ENCODE data around the gene CHRNG. TPM values are rescaled to one million over a fixed set of nuclear protein-coding genes. Genes with fewer than 3 reads are reported as not detected.

The CHRNG gene
- total and polyA plus RNA-seq, 2 donors (not counting 1 experiment from before 2014, with no cell fraction given): not detected

DNA sequence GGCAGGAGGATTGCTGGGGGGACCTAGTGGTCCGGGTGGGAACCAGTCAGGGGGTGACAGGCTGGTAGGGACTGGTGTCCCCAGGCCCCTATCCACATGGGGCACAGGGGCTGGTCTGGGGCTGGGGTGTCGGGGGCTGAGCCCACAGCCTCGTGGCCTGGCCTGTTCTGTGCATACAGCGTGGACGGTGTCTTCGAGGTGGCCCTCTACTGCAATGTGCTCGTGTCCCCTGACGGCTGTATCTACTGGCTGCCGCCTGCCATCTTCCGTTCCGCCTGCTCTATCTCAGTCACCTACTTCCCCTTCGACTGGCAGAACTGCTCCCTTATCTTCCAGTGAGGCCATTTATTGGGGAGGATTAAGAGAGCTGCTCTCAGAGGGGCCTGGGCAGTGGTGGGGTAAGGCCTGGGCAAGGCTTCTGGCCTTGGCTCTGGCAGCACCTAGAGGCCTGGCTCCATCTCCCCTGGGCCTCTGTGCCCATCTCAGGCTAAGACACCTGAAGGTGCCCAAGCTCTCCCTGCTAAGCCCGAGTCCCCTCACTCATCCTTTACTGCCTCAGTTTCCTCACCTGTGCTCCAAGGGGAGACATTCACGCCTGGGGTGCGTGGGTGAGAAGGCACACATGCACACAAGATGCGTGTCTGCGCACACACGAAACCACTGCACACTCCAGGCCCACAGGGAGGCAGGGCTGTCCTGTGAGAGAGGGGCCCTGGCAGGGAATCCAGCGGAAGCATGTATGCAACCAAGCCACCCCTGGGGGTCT is 1.9 kb downstream of the CHRNG start:
- Histone ChIP-seq H3K9ac (ENCODE audit: insufficient read depth, low read length) (no peak overlapping the region), H3K27me3 (ENCODE audit: control insufficient read depth, insufficient read depth, low read length) (peaks cover 6% of the 10 kb centered on the region), H3K4me2 (ENCODE audit: extremely low read depth, insufficient read depth, low read length) (no peak overlapping the region), H4K20me1 (ENCODE audit: control insufficient read depth, extremely low read depth, insufficient read depth, low read length) (no peaks in the 10 kb centered on the region), H3K4me1 (ENCODE audit: control insufficient read depth, extremely low read depth, insufficient read depth, low read length) (no peaks in the 10 kb centered on the region), H3K36me3 (ENCODE audit: control insufficient read depth, insufficient read depth, low read length) (no peaks in the 10 kb centered on the region), H3K27ac (ENCODE audit: insufficient read depth, low read length) (no peak overlapping the region), H3K4me3 (replicated peaks in 1 of 4; ENCODE audit: control extremely low read depth in 1 of 4, insufficient read depth in 1 of 4, low read depth in 3 of 4, low read length in 4 of 4) (no peak overlapping the region), H3K79me2 (ENCODE audit: control insufficient read depth, insufficient read depth, low read length) (no peaks in the 10 kb centered on the region), H3K9me3 (ENCODE audit: control insufficient read depth, insufficient read depth, low read depth, low read length) (no peaks in the 10 kb centered on the region), H2AFZ (ENCODE audit: low read length) (no peak overlapping the region)
- no peak for DNase-seq (ENCODE audit: low read depth in 2 of 2)
- TF ChIP-seq EZH2 (IDR thresholded peaks at IDR 0.05; ENCODE audit: low read length, missing control alignments): no peak
- no peak for TF ChIP-seq CTCF (conservative IDR thresholded peaks at IDR 0.05 in 1 of 2, IDR thresholded peaks at IDR 0.05 in 1 of 2; ENCODE audit: low read depth in 1 of 2, low read length in 2 of 2)

DNA sequence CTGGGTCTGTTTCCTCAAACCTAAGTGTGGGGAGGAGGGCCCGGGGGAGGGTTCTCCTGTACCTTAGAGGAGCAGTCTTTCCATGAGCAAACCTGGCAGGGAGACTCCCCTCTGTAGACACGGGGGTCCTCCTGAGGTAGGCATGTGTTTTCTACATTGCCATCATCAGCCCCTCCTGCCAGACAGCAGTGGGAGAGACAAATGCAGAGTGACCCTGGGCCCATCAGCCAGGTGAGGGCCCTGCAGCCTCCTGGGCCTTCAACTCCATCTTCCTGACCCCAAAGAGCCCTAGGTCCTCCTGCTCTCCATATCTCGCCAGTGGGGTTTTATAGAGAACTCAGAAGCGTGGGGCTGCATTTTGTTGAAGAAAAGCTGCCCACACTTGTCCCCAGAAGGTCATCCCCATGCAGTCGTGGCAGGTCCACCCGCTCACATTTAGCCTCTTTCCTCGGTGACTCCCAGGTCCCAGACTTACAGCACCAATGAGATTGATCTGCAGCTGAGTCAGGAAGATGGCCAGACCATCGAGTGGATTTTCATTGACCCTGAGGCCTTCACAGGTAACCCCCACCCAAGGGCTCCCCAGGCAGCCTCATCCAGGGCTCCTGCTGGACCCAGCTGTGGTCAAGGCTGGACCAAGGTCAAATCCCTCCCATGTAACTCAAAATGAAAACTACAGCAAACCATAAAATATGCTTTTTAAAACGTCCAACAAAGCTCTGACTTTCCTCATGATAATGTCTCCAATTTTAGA is 2.6 kb downstream of the CHRNG start:
- Histone ChIP-seq H3K4me2 (ENCODE audit: extremely low read depth, insufficient read depth, low read length) (no peak overlapping the region), H4K20me1 (ENCODE audit: control insufficient read depth, extremely low read depth, insufficient read depth, low read length) (no peaks in the 10 kb centered on the region), H3K27me3 (ENCODE audit: control insufficient read depth, insufficient read depth, low read length) (peaks cover 6% of the 10 kb centered on the region), H3K9ac (ENCODE audit: insufficient read depth, low read length) (no peak overlapping the region), H3K9me3 (ENCODE audit: control insufficient read depth, insufficient read depth, low read depth, low read length) (no peaks in the 10 kb centered on the region), H3K79me2 (ENCODE audit: control insufficient read depth, insufficient read depth, low read length) (no peaks in the 10 kb centered on the region), H3K4me3 (replicated peaks in 1 of 4; ENCODE audit: control extremely low read depth in 1 of 4, insufficient read depth in 1 of 4, low read depth in 3 of 4, low read length in 4 of 4) (no peak overlapping the region), H2AFZ (ENCODE audit: low read length) (no peak overlapping the region), H3K27ac (ENCODE audit: insufficient read depth, low read length) (no peak overlapping the region), H3K36me3 (ENCODE audit: control insufficient read depth, insufficient read depth, low read length) (no peaks in the 10 kb centered on the region), H3K4me1 (ENCODE audit: control insufficient read depth, extremely low read depth, insufficient read depth, low read length) (no peaks in the 10 kb centered on the region)
- no peak for TF ChIP-seq CTCF (conservative IDR thresholded peaks at IDR 0.05 in 1 of 2, IDR thresholded peaks at IDR 0.05 in 1 of 2; ENCODE audit: low read depth in 1 of 2, low read length in 2 of 2)
- no peak for TF ChIP-seq EZH2 (IDR thresholded peaks at IDR 0.05; ENCODE audit: low read length, missing control alignments)
- DNase-seq (ENCODE audit: low read depth in 2 of 2): no peak

DNA sequence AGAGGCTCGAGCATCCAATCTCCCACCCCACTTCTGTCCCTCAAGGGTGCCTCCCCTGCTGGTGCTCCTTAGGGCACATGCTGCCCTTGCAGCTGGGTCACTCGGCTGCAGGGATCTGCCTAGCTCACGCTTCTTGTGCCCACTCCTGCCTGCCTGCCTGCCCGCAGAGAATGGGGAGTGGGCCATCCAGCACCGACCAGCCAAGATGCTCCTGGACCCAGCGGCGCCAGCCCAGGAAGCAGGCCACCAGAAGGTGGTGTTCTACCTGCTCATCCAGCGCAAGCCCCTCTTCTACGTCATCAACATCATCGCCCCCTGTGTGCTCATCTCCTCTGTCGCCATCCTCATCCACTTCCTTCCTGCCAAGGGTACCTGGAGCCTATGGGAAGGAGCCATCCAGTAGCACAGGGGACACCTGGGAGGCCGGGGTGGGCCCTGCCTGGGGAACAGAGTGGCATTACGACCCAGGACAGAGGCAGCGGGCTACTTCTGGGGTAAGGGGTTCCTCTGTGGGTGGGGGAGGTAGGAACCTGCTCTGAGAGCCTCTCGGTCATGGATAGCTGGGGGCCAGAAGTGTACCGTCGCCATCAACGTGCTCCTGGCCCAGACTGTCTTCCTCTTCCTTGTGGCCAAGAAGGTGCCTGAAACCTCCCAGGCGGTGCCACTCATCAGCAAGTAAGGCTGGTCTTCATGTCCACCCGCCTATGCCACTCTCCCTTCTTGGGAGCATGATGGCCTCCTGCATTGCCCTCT is 3.4 kb downstream of the CHRNG start:
- no peak overlapping the region for H3K27ac ChIP-seq (ENCODE audit: insufficient read depth, low read length)
- H2AFZ ChIP-seq (ENCODE audit: low read length): no peak overlapping the region
- no peak overlapping the region for H3K9ac ChIP-seq (ENCODE audit: insufficient read depth, low read length)
- no peak overlapping the region for H3K4me2 ChIP-seq (ENCODE audit: extremely low read depth, insufficient read depth, low read length)
- TF ChIP-seq EZH2 (IDR thresholded peaks at IDR 0.05; ENCODE audit: low read length, missing control alignments): no peak
- no peak for TF ChIP-seq CTCF (conservative IDR thresholded peaks at IDR 0.05 in 1 of 2, IDR thresholded peaks at IDR 0.05 in 1 of 2; ENCODE audit: low read depth in 1 of 2, low read length in 2 of 2)
- H3K79me2 ChIP-seq (ENCODE audit: control insufficient read depth, insufficient read depth, low read length): no peaks in the 10 kb centered on the region
- no peaks in the 10 kb centered on the region for H3K9me3 ChIP-seq (ENCODE audit: control insufficient read depth, insufficient read depth, low read depth, low read length)
- H4K20me1 ChIP-seq (ENCODE audit: control insufficient read depth, extremely low read depth, insufficient read depth, low read length): no peaks in the 10 kb centered on the region
- H3K36me3 ChIP-seq (ENCODE audit: control insufficient read depth, insufficient read depth, low read length): no peaks in the 10 kb centered on the region
- H3K27me3 ChIP-seq (ENCODE audit: control insufficient read depth, insufficient read depth, low read length): peaks cover 6% of the 10 kb centered on the region
- no peak overlapping the region for H3K4me3 ChIP-seq (replicated peaks in 1 of 4; ENCODE audit: control extremely low read depth in 1 of 4, insufficient read depth in 1 of 4, low read depth in 3 of 4, low read length in 4 of 4)
- H3K4me1 ChIP-seq (ENCODE audit: control insufficient read depth, extremely low read depth, insufficient read depth, low read length): no peaks in the 10 kb centered on the region
- no peak for DNase-seq (ENCODE audit: low read depth in 2 of 2)
